ENCODE measurements around the gene DNAI4. TPM values are rescaled to one million over a fixed set of nuclear protein-coding genes. Genes with fewer than 3 reads are reported as not detected.

DNAI4 gene
- total and polyA plus RNA-seq, 9 of the 15 experiments (the other 6 are each of a cell fraction or from before 2014, with no cell fraction given) = 0.57 to 4.8 (median 2.6) TPM; not detected in 1

GRCh38 chr1:66929691-66929998, 5.0 kb upstream of the DNAI4 start (continued):
- TF ChIP-seq MYC (IDR thresholded peaks at IDR 0.05; ENCODE audit: low read depth, low read length) = no peak
- 0 out of 2 replicates have a peak, but pooled peaks have one; percentile 38 for TF ChIP-seq MYC (CRISPR knock-in tag; IDR thresholded peaks at IDR 0.05; ENCODE audit: borderline replicate concordance, low read depth)
- TF ChIP-seq FOXM1 (IDR thresholded peaks at IDR 0.05; ENCODE audit: low read depth) = peak; percentile 46
- no peak for TF ChIP-seq FOXM1 (CRISPR knock-in tag; IDR thresholded peaks at IDR 0.05; ENCODE audit: low read depth)
- TF ChIP-seq NBN (IDR thresholded peaks at IDR 0.05; ENCODE audit: low read depth) = peak; percentile 50; the same call in 1 of the 2 replicates
- TF ChIP-seq NFIC (IDR thresholded peaks at IDR 0.05) = no peak
- TF ChIP-seq SMARCC2 (IDR thresholded peaks at IDR 0.05; ENCODE audit: low read depth) = 0 out of 2 replicates have a peak, but pooled peaks have one; percentile 33
- 0 out of 4 replicates have a peak, but pooled peaks of 1 of the 2 experiments have one; percentile 14 for TF ChIP-seq FOXK2 (conservative IDR thresholded peaks at IDR 0.05 in 1 of 2, IDR thresholded peaks at IDR 0.05 in 1 of 2; ENCODE audit: low read depth in 2 of 2)
- TF ChIP-seq DEAF1 (CRISPR knock-in tag; IDR thresholded peaks at IDR 0.05) = no peak
- peak; percentile 49; the same call in 1 of the 2 replicates for TF ChIP-seq KLF6 (CRISPR knock-in tag; IDR thresholded peaks at IDR 0.05; ENCODE audit: borderline replicate concordance)
- no peak for TF ChIP-seq NCOA1 (IDR thresholded peaks at IDR 0.05; ENCODE audit: low read depth)
- no peak for TF ChIP-seq ZNF41 (CRISPR knock-in tag; conservative IDR thresholded peaks at IDR 0.05)
- TF ChIP-seq BRD9 (IDR thresholded peaks at IDR 0.05; ENCODE audit: low read depth, partially characterized antibody) = peak; percentile 80
- no peak for TF ChIP-seq PTTG1 (tag; IDR thresholded peaks at IDR 0.05; ENCODE audit: low read depth)
- peak; percentile 67 for TF ChIP-seq HDAC2 (IDR thresholded peaks at IDR 0.05)
- TF ChIP-seq ZBTB26 (CRISPR knock-in tag; IDR thresholded peaks at IDR 0.05) = 0 out of 2 replicates have a peak, but pooled peaks have one; percentile 53
- TF ChIP-seq, protein P1, sequence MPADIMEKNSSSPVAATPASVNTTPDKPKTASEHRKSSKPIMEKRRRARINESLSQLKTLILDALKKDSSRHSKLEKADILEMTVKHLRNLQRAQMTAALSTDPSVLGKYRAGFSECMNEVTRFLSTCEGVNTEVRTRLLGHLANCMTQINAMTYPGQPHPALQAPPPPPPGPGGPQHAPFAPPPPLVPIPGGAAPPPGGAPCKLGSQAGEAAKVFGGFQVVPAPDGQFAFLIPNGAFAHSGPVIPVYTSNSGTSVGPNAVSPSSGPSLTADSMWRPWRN (IDR thresholded peaks at IDR 0.05; ENCODE audit: low read depth) = 0 out of 2 replicates have a peak, but pooled peaks have one; percentile 27
- no peak for TF ChIP-seq SOX6 (IDR thresholded peaks at IDR 0.05)
